IPS-NIHi7 (cell line): ENCODE results near the gene TRA2A.
"Not testable (repeated sequence)": the region's sequence is repeated elsewhere in the genome, so short reads cannot be mapped to it uniquely, and the experiment has no call there.

Source experiments
- DNase-seq: peaks from one replicate; pipeline ENCODE4 v3.0.0; 2012; ENCODE audit warnings: mixed read lengths; ENCODE audit errors: extremely low spot score

TRA2A gene

GRCh38 chr7:23494009-23494408 lies 37.8 kb downstream of the TRA2A start:
- no peak for DNase-seq

GRCh38 chr7:23491502-23491901 lies 40.3 kb downstream of the TRA2A start:
- DNase-seq: no peak

GRCh38 chr7:23490357-23491135 lies 41.2 kb downstream of the TRA2A start:
- peak; percentile 65 for DNase-seq

- not testable (repeated sequence) for DNase-seq
These were observed 43.1 kb downstream of the TRA2A start for GRCh38 chr7:23488714-23489113.

- no peak for DNase-seq
These were observed 44.1 kb downstream of the TRA2A start for GRCh38 chr7:23487670-23488069.

- DNase-seq: no peak
These were observed 45.6 kb downstream of the TRA2A start for GRCh38 chr7:23486002-23486773.

GRCh38 chr7:23482686-23483085 lies 49.1 kb downstream of the TRA2A start:
- DNase-seq: no peak

GRCh38 chr7:23477962-23478866 lies 53.6 kb downstream of the TRA2A start:
- DNase-seq: no peak

- no peak for DNase-seq
These were observed 54.7 kb downstream of the TRA2A start for GRCh38 chr7:23477157-23477499.

- DNase-seq: no peak
These were observed 55.3 kb downstream of the TRA2A start for GRCh38 chr7:23476286-23477156.

- DNase-seq: no peak
These were observed 56.3 kb downstream of the TRA2A start for GRCh38 chr7:23475576-23475839.

- no peak for DNase-seq
These were observed 56.8 kb downstream of the TRA2A start for GRCh38 chr7:23474829-23475575.

GRCh38 chr7:23474094-23474828 lies 57.5 kb downstream of the TRA2A start:
- peak; percentile 92 for DNase-seq

- no peak for DNase-seq
These were observed 58.0 kb downstream of the TRA2A start for GRCh38 chr7:23473844-23474093.

- no peak for DNase-seq
These were observed 58.6 kb downstream of the TRA2A start for GRCh38 chr7:23472956-23473843.

- no peak for DNase-seq
These were observed 59.2 kb downstream of the TRA2A start for GRCh38 chr7:23472556-23472955.

- no peak for DNase-seq
These were observed 59.7 kb downstream of the TRA2A start for GRCh38 chr7:23472046-23472445.

GRCh38 chr7:23471106-23471859 lies 60.5 kb downstream of the TRA2A start:
- peak; percentile 79 for DNase-seq
